GM10266 (cell line): ENCODE measurements around the gene PTPRD.

Source experiments
- DNase-seq: peaks from one replicate; pipeline ENCODE4 v3.0.0; 2012; ENCODE audit errors: extremely low spot score
- CTCF ChIP-seq: IDR thresholded peaks from 2 replicates; pipeline ENCODE4 v1.5.1; 2012; ENCODE audit warnings: mild to moderate bottlenecking, low read depth; ENCODE audit not compliant: control insufficient read depth, insufficient read depth; ENCODE audit errors: missing control alignments

Gene PTPRD

GRCh38 chr9:9679433-9679832 is 933.4 kb downstream of the PTPRD start:
- TF ChIP-seq CTCF = no peak
- DNase-seq = no peak

GRCh38 chr9:9674461-9674860 is 938.3 kb downstream of the PTPRD start:
- no peak for TF ChIP-seq CTCF
- no peak for DNase-seq

DNA sequence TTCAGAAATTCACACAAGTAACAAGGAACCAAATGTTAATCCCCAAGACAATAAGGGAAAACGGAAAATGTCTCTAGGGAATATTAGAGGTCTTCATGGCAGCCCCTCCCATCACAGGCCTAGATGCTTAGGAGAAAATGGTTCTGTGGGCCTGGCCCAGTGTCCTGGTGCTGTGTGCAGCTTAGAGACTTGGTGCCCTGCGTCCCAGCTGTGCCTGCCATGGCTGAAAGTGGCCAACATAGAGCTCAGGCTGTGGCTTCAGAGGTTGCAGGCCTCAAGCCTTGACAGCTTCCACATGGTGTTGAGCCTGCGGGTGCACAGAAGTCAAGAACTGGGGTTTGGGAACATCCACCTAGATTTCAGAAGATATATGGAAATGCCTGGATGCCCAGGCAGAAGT is 942.3 kb downstream of the PTPRD start:
- DNase-seq = no peak
- no peak for TF ChIP-seq CTCF

GRCh38 chr9:9645006-9645405 is 967.8 kb downstream of the PTPRD start:
- no peak for DNase-seq
- no peak for TF ChIP-seq CTCF

DNA sequence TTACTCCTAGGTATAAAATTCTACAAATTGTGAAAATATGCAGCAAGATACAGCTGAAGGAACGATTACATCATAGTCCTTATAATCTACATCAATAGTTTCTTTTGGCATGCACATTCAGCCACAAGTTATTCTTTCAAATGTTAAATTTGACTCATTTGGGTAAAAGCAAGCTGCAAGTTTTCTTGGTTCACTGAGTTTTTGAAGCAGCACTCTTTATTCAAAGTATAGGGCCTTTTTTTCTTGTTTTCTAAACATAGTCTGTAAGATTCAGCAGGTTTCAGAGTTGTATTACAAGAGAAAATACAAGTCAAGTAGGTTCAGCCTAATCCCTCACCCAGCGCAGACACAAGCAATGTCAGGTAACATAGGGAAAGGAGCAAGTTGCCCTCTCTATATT is 981.5 kb downstream of the PTPRD start:
- DNase-seq = peak; percentile 7
- no peak for TF ChIP-seq CTCF

DNA sequence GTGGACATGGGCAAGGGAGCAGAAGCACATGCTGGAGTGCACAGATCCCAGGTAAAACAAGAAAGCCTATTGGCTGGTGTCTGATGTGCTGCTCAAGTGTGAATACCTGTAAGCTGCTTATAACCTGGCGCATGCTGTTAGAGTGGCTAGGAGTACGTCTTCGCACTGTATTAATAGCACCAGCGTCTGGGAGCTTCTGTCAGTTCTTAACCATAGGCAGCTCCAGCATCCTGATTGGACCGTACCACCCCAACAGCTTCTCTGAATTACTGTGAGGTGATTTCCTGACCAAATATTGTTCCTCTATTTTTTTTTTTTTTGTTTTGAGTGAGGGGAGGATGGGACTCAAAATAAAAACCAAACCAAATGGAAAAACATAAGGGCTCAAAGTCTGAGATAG is 987.6 kb downstream of the PTPRD start:
- no peak for DNase-seq
- TF ChIP-seq CTCF = no peak

- TF ChIP-seq CTCF = no peak
- DNase-seq = no peak
Measured at GRCh38 chr9:9623506-9623905, 989.3 kb downstream of the PTPRD start.
